OCI-LY7 (cell line): ENCODE measurements around the gene VARS2. TPM values are rescaled to one million over a fixed set of nuclear protein-coding genes. Genes with fewer than 3 reads are reported as not detected.
"Not testable (repeated sequence)": the region's sequence is repeated elsewhere in the genome, so short reads cannot be mapped to it uniquely, and the experiment has no call there.

Experiments
- BruUV-seq: library from RNA; stranded (reverse); fragments of 400-500 nt; replicated peaks from 2 replicates; lab custom pipeline; 2021; lab: Mats Ljungman, UMichigan
- CTCF ChIA-PET: fragments of 300-600 bp; sonication (Branson Sonifier 250); formaldehyde crosslinking; loops from one replicate; lab custom pipeline; 2022; ENCODE audit warnings: antibody characterized with exemption; ENCODE audit not compliant: unreplicated experiment; lab: Charles Lee
- POLR2A ChIA-PET: fragments of 300-600 bp; sonication (Branson Sonifier 250); formaldehyde crosslinking; loops from one replicate; lab custom pipeline; 2022; ENCODE audit warnings: antibody characterized with exemption; lab: Charles Lee
- DNase-seq: peaks from one replicate; pipeline ENCODE4 v3.0.0-alpha.2; 2015; ENCODE audit warnings: low spot score
- H2AFZ ChIP-seq: fragments of 200-600 bp; sonication (generic), shearing (Covaris generic); 2 replicates; pipeline ENCODE4 v1.6.1; 2014; ENCODE audit warnings: mild to moderate bottlenecking, antibody characterized with exemption, low read length, moderate library complexity
- H3K27ac ChIP-seq: fragments of 200-600 bp; sonication (generic); 2 replicates; pipeline ENCODE4 v1.5.1; 2014; ENCODE audit warnings: mixed run types, low read depth, mild to moderate bottlenecking, moderate library complexity, low read length, inconsistent platforms; ENCODE audit not compliant: poor library complexity, severe bottlenecking
- H3K36me3 ChIP-seq: fragments of 200-600 bp; sonication (generic); 2 replicates; pipeline ENCODE4 v1.6.1; 2014; ENCODE audit warnings: mild to moderate bottlenecking, antibody characterized with exemption, low read length, moderate library complexity, mixed read lengths; ENCODE audit not compliant: insufficient read depth
- H3K4me1 ChIP-seq: fragments of 200-600 bp; sonication (generic); 2 replicates; pipeline ENCODE4 v1.5.1; 2014; ENCODE audit warnings: mild to moderate bottlenecking, low read length; ENCODE audit not compliant: insufficient read depth, poor library complexity, severe bottlenecking
- H3K4me2 ChIP-seq: fragments of 200-600 bp; sonication (generic); 2 replicates; pipeline ENCODE4 v1.6.1; 2014; ENCODE audit warnings: mild to moderate bottlenecking, low read length
- H3K4me3 ChIP-seq: fragments of 200-600 bp; sonication (generic); 2 replicates; pipeline ENCODE4 v1.5.1; 2014; ENCODE audit warnings: mild to moderate bottlenecking, low read depth, low read length; ENCODE audit not compliant: poor library complexity, severe bottlenecking
- H3K79me2 ChIP-seq: fragments of 200-600 bp; sonication (generic); 2 replicates; pipeline ENCODE4 v1.6.1; 2016; ENCODE audit warnings: low read depth, mild to moderate bottlenecking, low read length, moderate library complexity, mixed read lengths; ENCODE audit not compliant: insufficient read depth
- H3K9me2 ChIP-seq: fragments of 200-600 bp; sonication (generic); 2 replicates; pipeline ENCODE4 v1.6.1; 2016; ENCODE audit warnings: mild to moderate bottlenecking, low read length, mixed read lengths; ENCODE audit not compliant: insufficient read depth
- H3K9me3 ChIP-seq: fragments of 200-600 bp; sonication (generic); 2 replicates; pipeline ENCODE4 v1.6.1; 2014; ENCODE audit warnings: mild to moderate bottlenecking, mixed run types, low read length, mixed read lengths
- H4K20me1 ChIP-seq: fragments of 200-600 bp; sonication (generic); 2 replicates; pipeline ENCODE4 v1.6.1; 2014; ENCODE audit warnings: mild to moderate bottlenecking, antibody characterized with exemption, low read length, moderate library complexity, mixed read lengths; ENCODE audit not compliant: insufficient read depth
- CTCF ChIP-seq: fragments of 200-600 bp; sonication (generic); conservative IDR thresholded peaks from 2 replicates; pipeline ENCODE4 v1.5.1; 2014; ENCODE audit warnings: mild to moderate bottlenecking, antibody characterized with exemption, low read length, moderate library complexity, mixed read lengths
- EZH2phosphoT487 ChIP-seq: fragments of 200-600 bp; sonication (generic); IDR thresholded peaks from 2 replicates; pipeline ENCODE4 v1.6.1; 2018; ENCODE audit warnings: low read depth, borderline replicate concordance, mild to moderate bottlenecking, mixed run types, antibody characterized with exemption, low read length, moderate library complexity, mixed read lengths
- intact Hi-C: fragments of 100-400 bp; cut with micrococcal nuclease; formaldehyde crosslinking; loops from one replicate; pipeline ENCODE4 v1.10.0; 2022; ENCODE audit not compliant: unreplicated experiment
- total RNA-seq, 2 experiments: library from RNA; depleted of rRNA in 1 of 2; stranded (reverse); fragments of >200 nt in 1 of 2; shearing (Covaris generic) in 1 of 2; gene quantifications; 2 replicates each; pipeline ENCODE4 v1.2.3, GENCODE V29; 2014 to 2022

VARS2 gene
- total RNA-seq, 2 experiments from 2014 or later, result 81.8 to 98.9 TPM

- Histone ChIP-seq H3K4me2 (no peak overlapping the region), H3K9me2 (no peaks in the 10 kb centered on the region), H4K20me1 (no peaks in the 10 kb centered on the region), H3K4me3 (no peak overlapping the region), H2AFZ (no peak overlapping the region), H3K36me3 (no peaks in the 10 kb centered on the region), H3K79me2 (no peaks in the 10 kb centered on the region), H3K4me1 (no peaks in the 10 kb centered on the region), H3K27ac (no peak overlapping the region), H3K9me3 (no peaks in the 10 kb centered on the region)
- ChIA-PET CTCF (no interaction called here), POLR2A (interaction anchor here (0.7 kb wide), 1 partner anchor 80 kb away, joined by 3 read pairs; no protein-coding TSS in a partner anchor)
- DNase-seq, result no peak
- no TSS peak for BruUV-seq
- intact Hi-C loops, result no loop called here
- TF ChIP-seq EZH2phosphoT487, result no peak
- TF ChIP-seq CTCF, result no peak
Observed at GRCh38 chr6:30964075-30964474, 50.0 kb downstream of the VARS2 start.

DNA sequence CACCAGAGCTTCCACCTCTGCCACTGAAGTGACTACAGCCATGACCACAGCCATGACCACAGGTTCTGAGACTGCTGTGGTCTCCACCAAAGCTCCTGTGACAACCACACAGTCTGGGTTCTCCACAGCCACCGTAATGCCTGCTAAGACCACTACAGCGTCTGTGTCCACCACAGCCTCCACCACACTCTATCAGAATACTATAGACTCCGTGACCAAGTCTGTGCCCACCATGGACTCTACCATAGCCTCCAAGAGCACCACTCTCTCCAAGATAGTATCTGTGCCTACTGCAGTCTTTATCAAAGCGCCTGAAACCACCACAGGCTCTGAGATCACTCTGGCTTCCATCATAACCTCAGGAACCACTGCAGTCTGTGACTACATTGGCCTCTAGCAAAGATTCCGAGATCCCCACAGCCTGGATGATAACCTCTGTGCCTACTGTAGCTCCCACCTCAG is 51.1 kb downstream of the VARS2 start:
- no peaks in the 10 kb centered on the region for H4K20me1 ChIP-seq
- no peak overlapping the region for H3K4me2 ChIP-seq
- no peak overlapping the region for H3K4me3 ChIP-seq
- no peaks in the 10 kb centered on the region for H3K36me3 ChIP-seq
- TF ChIP-seq CTCF (no peak), EZH2phosphoT487 (no peak)
- intact Hi-C loops, result no loop called here
- CTCF ChIA-PET, result no interaction called here
- no peak overlapping the region for H2AFZ ChIP-seq
- no peaks in the 10 kb centered on the region for H3K9me2 ChIP-seq
- no peaks in the 10 kb centered on the region for H3K79me2 ChIP-seq
- H3K9me3 ChIP-seq, result no peaks in the 10 kb centered on the region
- POLR2A ChIA-PET, result no interaction called here
- H3K4me1 ChIP-seq, result no peaks in the 10 kb centered on the region
- DNase-seq, result no peak
- no TSS peak for BruUV-seq
- H3K27ac ChIP-seq, result no peak overlapping the region

- no peak for TF ChIP-seq EZH2phosphoT487
- 0 out of 2 replicates have a peak, but pooled peaks have one; percentile 35 for TF ChIP-seq CTCF
- no TSS peak for BruUV-seq
Observed at GRCh38 chr6:30966154-30966553, 52.1 kb downstream of the VARS2 start.

GRCh38 chr6:30969171-30969570 is 55.1 kb downstream of the VARS2 start:
- H3K4me1 ChIP-seq, H3K4me2 ChIP-seq, intact Hi-C loops, H3K79me2 ChIP-seq, H3K27ac ChIP-seq, H3K9me3 ChIP-seq, H3K4me3 ChIP-seq, POLR2A ChIA-PET, H4K20me1 ChIP-seq, DNase-seq, H3K9me2 ChIP-seq, H2AFZ ChIP-seq, CTCF ChIA-PET, BruUV-seq, H3K36me3 ChIP-seq: not testable (repeated sequence)

More at GRCh38 chr6:30966154-30966553, 52.1 kb downstream of the VARS2 start:
- Histone ChIP-seq H2AFZ (no peak overlapping the region), H4K20me1 (no peaks in the 10 kb centered on the region), H3K9me2 (no peaks in the 10 kb centered on the region), H3K4me2 (no peak overlapping the region), H3K79me2 (no peaks in the 10 kb centered on the region), H3K36me3 (no peaks in the 10 kb centered on the region), H3K27ac (no peak overlapping the region), H3K4me1 (no peaks in the 10 kb centered on the region), H3K4me3 (no peak overlapping the region), H3K9me3 (no peaks in the 10 kb centered on the region)
- intact Hi-C loops, result no loop called here
- DNase-seq, result no peak
- ChIA-PET CTCF (no interaction called here), POLR2A (interaction anchor here (0.6 kb wide), 1 partner anchor 262 kb away, joined by 3 read pairs; no protein-coding TSS in a partner anchor)
